WI38 (cell line): Measurements from ENCODE around the gene AHI1.
"Not testable (repeated sequence)": the region's sequence is repeated elsewhere in the genome, so short reads cannot be mapped to it uniquely, and the experiment has no call there.

Experiments
- H3K4me3 ChIP-seq: 2 replicates; pipeline ENCODE4 v1.5.1; 2011; ENCODE audit warnings: low read depth, mild to moderate bottlenecking, control low read depth, low read length
- TF ChIP-seq, protein P1 (sequence below): IDR thresholded peaks from 2 replicates; pipeline ENCODE4 v1.5.1; 2012; ENCODE audit warnings: low read depth, mild to moderate bottlenecking, control low read depth, low read length

Gene AHI1

DNA sequence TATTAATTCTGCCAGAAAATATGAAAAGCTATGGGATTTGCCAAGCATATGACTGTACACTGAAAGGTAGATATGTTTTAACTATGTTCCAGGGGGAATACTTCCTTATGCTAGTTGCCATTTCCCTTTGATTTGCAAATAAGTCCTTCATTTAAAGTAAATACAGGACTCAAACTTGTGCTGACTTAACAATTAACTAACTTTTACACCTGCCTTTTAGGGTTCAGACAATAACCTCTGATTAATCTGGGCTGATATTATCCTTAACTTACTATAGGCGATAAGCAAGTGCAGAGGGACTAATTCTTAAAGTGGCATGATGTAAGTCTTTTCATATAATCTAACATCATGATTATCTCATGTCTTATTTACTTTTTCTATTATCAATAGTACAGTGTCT lies 143.1 kb downstream of the AHI1 start:
- TF ChIP-seq, protein P1, sequence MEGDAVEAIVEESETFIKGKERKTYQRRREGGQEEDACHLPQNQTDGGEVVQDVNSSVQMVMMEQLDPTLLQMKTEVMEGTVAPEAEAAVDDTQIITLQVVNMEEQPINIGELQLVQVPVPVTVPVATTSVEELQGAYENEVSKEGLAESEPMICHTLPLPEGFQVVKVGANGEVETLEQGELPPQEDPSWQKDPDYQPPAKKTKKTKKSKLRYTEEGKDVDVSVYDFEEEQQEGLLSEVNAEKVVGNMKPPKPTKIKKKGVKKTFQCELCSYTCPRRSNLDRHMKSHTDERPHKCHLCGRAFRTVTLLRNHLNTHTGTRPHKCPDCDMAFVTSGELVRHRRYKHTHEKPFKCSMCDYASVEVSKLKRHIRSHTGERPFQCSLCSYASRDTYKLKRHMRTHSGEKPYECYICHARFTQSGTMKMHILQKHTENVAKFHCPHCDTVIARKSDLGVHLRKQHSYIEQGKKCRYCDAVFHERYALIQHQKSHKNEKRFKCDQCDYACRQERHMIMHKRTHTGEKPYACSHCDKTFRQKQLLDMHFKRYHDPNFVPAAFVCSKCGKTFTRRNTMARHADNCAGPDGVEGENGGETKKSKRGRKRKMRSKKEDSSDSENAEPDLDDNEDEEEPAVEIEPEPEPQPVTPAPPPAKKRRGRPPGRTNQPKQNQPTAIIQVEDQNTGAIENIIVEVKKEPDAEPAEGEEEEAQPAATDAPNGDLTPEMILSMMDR, result no peak
- no peak overlapping the region for H3K4me3 ChIP-seq

DNA sequence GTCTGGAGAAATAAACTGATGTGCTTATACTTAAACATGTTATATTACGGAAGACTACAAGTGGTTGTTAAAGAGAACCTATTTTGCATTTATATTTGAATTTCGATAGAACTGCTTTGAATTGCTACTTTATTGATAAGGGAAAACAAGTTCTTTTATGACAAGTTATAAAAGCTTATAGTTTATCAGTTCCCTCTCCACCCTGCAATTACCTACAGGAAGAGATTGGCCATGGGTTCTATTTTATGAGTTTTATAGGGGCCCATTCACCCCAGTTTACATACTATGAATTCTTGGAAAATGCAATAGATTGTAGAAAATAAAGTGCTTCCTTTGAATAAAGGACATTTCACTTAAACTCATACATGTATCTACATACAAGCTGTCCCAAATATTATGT lies 144.4 kb downstream of the AHI1 start:
- TF ChIP-seq, protein P1, result no peak
- H3K4me3 ChIP-seq, result no peak overlapping the region

DNA sequence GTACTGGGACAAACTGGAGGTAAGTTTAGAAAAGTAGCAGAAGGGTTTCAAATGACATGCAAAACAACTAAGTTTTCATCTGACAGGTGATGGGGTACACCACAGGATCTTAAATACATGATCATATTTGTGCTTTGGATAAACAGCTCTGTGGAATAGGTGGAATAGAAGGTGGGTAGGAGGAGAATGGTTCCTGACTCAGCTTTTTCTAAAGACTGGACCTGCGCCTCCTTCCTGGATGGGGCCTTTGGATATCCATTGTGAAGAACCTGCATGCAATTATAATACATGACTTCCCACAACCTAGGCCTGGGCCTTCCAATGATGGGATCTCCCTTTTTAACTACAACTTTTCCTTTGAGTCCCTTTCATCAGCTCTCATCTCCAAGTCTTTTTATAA lies 145.9 kb downstream of the AHI1 start:
- no peak overlapping the region for H3K4me3 ChIP-seq
- TF ChIP-seq, protein P1, result no peak

DNA sequence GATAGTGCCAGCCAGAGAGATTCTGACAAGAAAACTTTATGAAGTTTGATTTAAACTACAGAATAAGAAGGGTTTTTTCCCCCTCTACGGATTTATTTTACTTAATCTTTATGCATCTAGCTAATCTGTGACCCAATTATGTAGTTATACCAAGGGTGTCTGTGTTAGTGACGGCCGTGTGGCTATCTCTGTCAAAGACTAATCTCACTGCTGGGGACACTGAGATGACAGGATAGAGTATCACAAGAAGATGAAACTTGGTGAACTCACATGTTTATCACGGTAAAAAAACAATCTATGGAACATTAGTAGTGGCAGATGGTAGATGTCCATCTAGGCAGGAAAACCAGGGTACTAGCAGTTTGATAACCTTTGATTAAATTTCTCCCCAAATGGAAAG lies 149.7 kb downstream of the AHI1 start:
- no peak overlapping the region for H3K4me3 ChIP-seq
- TF ChIP-seq, protein P1, result no peak

DNA sequence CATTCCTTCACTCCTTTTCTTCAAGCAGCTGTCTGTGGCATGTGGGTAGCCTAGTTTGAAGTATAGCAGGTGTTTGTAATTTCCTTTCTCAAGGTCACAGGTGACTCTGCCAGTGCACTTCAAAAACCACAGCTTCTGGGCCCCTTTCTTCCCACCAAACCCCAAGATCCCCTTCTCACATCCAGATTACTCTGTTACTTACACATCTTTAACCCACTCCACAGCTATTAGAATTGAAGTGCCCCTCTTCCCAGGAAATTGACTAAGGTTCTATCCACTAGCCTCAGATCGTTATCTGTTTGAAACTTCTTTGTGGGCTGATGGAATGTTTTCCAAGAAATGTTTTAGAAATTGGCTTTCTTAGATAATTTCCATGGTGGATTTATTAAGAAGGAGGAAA lies 150.8 kb downstream of the AHI1 start:
- TF ChIP-seq, protein P1, result no peak
- H3K4me3 ChIP-seq, result no peak overlapping the region

DNA sequence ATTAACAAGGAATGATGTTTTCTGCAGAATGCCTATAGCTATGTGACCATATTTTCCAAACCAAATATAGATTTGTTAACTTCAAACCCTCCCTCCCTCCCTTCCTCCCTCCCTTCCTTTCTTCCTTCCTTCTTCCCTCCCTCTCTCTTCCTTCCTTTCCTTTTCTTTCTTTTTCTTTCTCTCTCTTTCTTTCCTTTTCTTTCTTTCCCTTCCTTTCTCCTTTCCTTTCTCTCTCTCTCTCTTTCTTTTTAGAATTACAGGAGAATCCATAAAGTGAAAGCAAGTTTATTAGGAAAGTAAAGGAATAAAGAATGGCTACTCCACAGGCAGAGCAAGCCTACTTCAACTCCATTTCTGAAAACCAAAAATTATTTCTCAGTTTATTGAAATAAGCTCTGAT lies 153.0 kb downstream of the AHI1 start:
- no peak overlapping the region for H3K4me3 ChIP-seq
- TF ChIP-seq, protein P1, result no peak

DNA sequence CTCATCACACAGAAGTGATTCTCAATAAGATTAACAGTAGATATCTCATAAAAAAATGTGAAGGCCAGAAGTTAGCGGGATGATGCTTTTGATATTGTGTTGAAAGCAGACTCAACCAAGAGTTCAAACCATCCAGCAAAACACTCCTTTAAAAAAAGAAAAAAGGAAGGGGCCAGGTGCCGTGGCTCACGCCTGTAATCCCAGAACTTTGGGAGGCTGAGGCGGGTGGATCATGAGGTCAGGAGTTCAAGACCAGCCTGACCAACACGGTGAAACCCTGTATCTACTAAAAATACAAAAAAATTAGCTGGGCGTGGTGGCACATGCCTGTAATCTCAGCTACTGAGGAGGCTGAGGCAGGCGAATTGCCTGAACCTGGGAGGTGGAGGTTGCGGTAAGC lies 157.6 kb downstream of the AHI1 start:
- H3K4me3 ChIP-seq, result not testable (repeated sequence)

DNA sequence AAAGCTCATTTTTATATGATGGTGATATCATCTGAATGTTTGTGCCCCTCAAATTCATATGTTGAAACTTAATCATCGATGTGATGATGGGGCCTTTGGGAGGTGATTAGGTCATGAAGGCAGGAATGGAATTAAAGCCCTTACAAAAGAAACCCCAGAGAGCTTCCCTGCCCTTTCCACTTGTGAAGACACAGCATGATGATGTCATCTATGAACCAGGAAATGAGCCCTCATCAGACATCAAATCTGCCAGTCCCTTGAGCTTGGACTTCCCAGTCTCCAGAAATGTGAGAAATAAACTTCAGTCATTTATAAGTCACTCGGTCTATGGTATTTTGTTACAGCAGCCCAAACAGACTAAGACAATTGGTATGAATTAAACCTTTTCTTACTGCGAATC lies 163.4 kb downstream of the AHI1 start:
- TF ChIP-seq, protein P1, result no peak

More for the DNA sequence above, 163.4 kb downstream of the AHI1 start:
- H3K4me3 ChIP-seq, result no peak overlapping the region
